Activated T-cell treated with anti-CD3 and anti-CD28 coated beads, Interleukin-2, amount 50 U/mL, for 72 hours (primary cell): ENCODE measurements around the gene BNC1. TPM values are rescaled to one million over a fixed set of nuclear protein-coding genes. Genes with fewer than 3 reads are reported as not detected.

Experiments
- ATAC-seq, 2 donors: fragments of 150-1000 bp; cut with Tn5 transposase; replicated peaks in 1 of 2; 2 replicates each; pipeline ENCODE4 v1.10.0; 2021; ENCODE audit warnings: moderate library complexity in 2 of 2, mild to moderate bottlenecking in 1 of 2
- DNase-seq, 2 donors: peaks; one replicate each; pipeline ENCODE4 v3.0.0; 2021 to 2022; ENCODE audit warnings: mixed read lengths in 1 of 2
- H3K27ac Mint-ChIP-seq: one replicate; pipeline ENCODE4 v1.8.0; 2022; ENCODE audit warnings: mild to moderate bottlenecking, moderate library complexity, mixed read lengths
- H3K27me3 Mint-ChIP-seq: one replicate; pipeline ENCODE4 v1.8.0; 2022; ENCODE audit warnings: low read depth, mixed read lengths
- H3K36me3 Mint-ChIP-seq, 2 donors: one replicate each; pipeline ENCODE4 v1.8.0; 2022; ENCODE audit warnings: mixed read lengths in 2 of 2, mild to moderate bottlenecking in 1 of 2; ENCODE audit not compliant: insufficient read depth in 2 of 2
- H3K4me1 Mint-ChIP-seq: one replicate; pipeline ENCODE4 v1.8.0; 2022; ENCODE audit warnings: low read depth, mixed read lengths
- H3K4me3 Mint-ChIP-seq, 2 donors: one replicate each; pipeline ENCODE4 v1.8.0; 2022; ENCODE audit warnings: mild to moderate bottlenecking in 2 of 2, mixed read lengths in 2 of 2, moderate library complexity in 2 of 2
- H3K9me3 Mint-ChIP-seq, 2 donors: one replicate each; pipeline ENCODE4 v1.8.0; 2022; ENCODE audit warnings: mixed read lengths in 2 of 2
- total RNA-seq, 2 donors: library from RNA; stranded (reverse); gene quantifications; one replicate each; pipeline ENCODE4 v1.2.3, GENCODE V29; 2022

Gene BNC1
- total RNA-seq, 2 donors from 2014 or later: not detected

GRCh38 chr15:83208367-83208661 is 76.2 kb downstream of the BNC1 start:
- peaks cover 0 to 4% of the 10 kb centered on the region in 2 donors for H3K36me3 Mint-ChIP-seq
- H3K27me3 Mint-ChIP-seq: peaks cover 22% of the 10 kb centered on the region
- no peak overlapping the region for H3K27ac Mint-ChIP-seq
- H3K4me3 Mint-ChIP-seq: no peak overlapping the region
- ATAC-seq (no peak), DNase-seq (no peak)
- H3K4me1 Mint-ChIP-seq: peaks cover 7% of the 10 kb centered on the region
- H3K9me3 Mint-ChIP-seq: no peaks in the 10 kb centered on the region

- no peak within 1 kb of the TSS for H3K27ac Mint-ChIP-seq
- peaks cover 12% of the 10 kb centered on the region for H3K4me1 Mint-ChIP-seq
- peak; percentile 71 to 77 for ATAC-seq
- H3K4me3 Mint-ChIP-seq: peak within 1 kb of the TSS; percentile 83 to 93
- peaks cover 27% of the 10 kb centered on the region for H3K27me3 Mint-ChIP-seq
- peaks cover 0 to 4% of the 10 kb centered on the region in 2 donors for H3K36me3 Mint-ChIP-seq
- no peaks in the 10 kb centered on the region for H3K9me3 Mint-ChIP-seq
- DNase-seq: peak; percentile 54 to 71
Observed at GRCh38 chr15:83207660-83208366, 76.7 kb downstream of the BNC1 start, which contains the start of gene HDGFL3. Gene HDGFL3, minus strand, starts transcription at chr15:83207823. Its CDS starts 409 bp downstream, at chr15:83207414.

- Mint-ChIP-seq H3K4me3 (peak overlapping the region in 1 of 2 donors; percentile 83), H3K4me1 (peaks cover 18% of the 10 kb centered on the region), H3K27me3 (peaks cover 30% of the 10 kb centered on the region), H3K36me3 (peaks cover 0 to 4% of the 10 kb centered on the region in 2 donors), H3K9me3 (no peaks in the 10 kb centered on the region), H3K27ac (no peak overlapping the region)
- ATAC-seq (peak; percentile 52 to 56), DNase-seq (peak; percentile 37 to 48)
Observed at GRCh38 chr15:83207009-83207659, 77.3 kb downstream of the BNC1 start.

GRCh38 chr15:83206526-83207008 is 77.9 kb downstream of the BNC1 start:
- peak overlapping the region; percentile 83 to 93 for H3K4me3 Mint-ChIP-seq
- H3K9me3 Mint-ChIP-seq: no peaks in the 10 kb centered on the region
- ATAC-seq (no peak), DNase-seq (no peak)
- H3K36me3 Mint-ChIP-seq: peaks cover 0 to 4% of the 10 kb centered on the region in 2 donors
- peaks cover 36% of the 10 kb centered on the region for H3K27me3 Mint-ChIP-seq
- peaks cover 24% of the 10 kb centered on the region for H3K4me1 Mint-ChIP-seq
- peak overlapping the region; percentile 89 for H3K27ac Mint-ChIP-seq

Other genes starting within 250 kb of the BNC1 start
- 10 to 100 TPM; 65.0 to 65.7 TPM for gene BTBD1, start 217.4 kb downstream of the BNC1 start, total RNA-seq
- gene TM6SF1, start 177.0 kb downstream of the BNC1 start, total RNA-seq: 10 to 100 TPM; 25.1 to 31.8 TPM
- 10 to 100 TPM; 22.8 to 58.2 TPM for gene HDGFL3, start 76.8 kb downstream of the BNC1 start, total RNA-seq
- under 1 TPM in 1 of 2 donors, not detected in 1; 0.19 TPM for gene SH3GL3, start 162.7 kb upstream of the BNC1 start, total RNA-seq